Breast epithelium (tissue), 3 donors: Measurements from ENCODE around the gene PXDN.

Experiments
- POLR2A ChIP-seq: fragments of 450-650 bp; IDR thresholded peaks from one replicate; pipeline ENCODE4 v1.6.1; 2016; ENCODE audit warnings: antibody characterized with exemption, mild to moderate bottlenecking, moderate library complexity
- POLR2AphosphoS5 ChIP-seq, 3 donors: sonication (generic); formaldehyde crosslinking; IDR thresholded peaks; one replicate each; pipeline ENCODE4 v1.6.1; 2017; ENCODE audit warnings: antibody characterized with exemption in 3 of 3
- TF ChIP-seq, protein P1 (sequence below), 3 donors: fragments of 450-650 bp; IDR thresholded peaks; one replicate each; pipeline ENCODE4 v1.5.1; 2016 to 2017; ENCODE audit warnings: antibody characterized with exemption in 3 of 3, mild to moderate bottlenecking in 3 of 3, moderate library complexity in 3 of 3

GRCh38 chr2:1627628-1628381, 116.5 kb downstream of the PXDN start:
- TF ChIP-seq POLR2AphosphoS5 (IDR thresholded peaks at IDR 0.05) (no peak), POLR2A (no peak)
- TF ChIP-seq, protein P1, sequence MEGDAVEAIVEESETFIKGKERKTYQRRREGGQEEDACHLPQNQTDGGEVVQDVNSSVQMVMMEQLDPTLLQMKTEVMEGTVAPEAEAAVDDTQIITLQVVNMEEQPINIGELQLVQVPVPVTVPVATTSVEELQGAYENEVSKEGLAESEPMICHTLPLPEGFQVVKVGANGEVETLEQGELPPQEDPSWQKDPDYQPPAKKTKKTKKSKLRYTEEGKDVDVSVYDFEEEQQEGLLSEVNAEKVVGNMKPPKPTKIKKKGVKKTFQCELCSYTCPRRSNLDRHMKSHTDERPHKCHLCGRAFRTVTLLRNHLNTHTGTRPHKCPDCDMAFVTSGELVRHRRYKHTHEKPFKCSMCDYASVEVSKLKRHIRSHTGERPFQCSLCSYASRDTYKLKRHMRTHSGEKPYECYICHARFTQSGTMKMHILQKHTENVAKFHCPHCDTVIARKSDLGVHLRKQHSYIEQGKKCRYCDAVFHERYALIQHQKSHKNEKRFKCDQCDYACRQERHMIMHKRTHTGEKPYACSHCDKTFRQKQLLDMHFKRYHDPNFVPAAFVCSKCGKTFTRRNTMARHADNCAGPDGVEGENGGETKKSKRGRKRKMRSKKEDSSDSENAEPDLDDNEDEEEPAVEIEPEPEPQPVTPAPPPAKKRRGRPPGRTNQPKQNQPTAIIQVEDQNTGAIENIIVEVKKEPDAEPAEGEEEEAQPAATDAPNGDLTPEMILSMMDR (IDR thresholded peaks at IDR 0.05): no peak
